ENCODE results near the gene IGSF10. TPM values are rescaled to one million over a fixed set of nuclear protein-coding genes. Genes with fewer than 3 reads are reported as not detected.

Gene IGSF10
- total RNA-seq, 3 donors from 2014 or later = 1.0 to 1.6 (median 1.3) TPM

GRCh38 chr3:151459358-151459757 lies 1.5 kb downstream of the IGSF10 start:
- H3K36me3 ChIP-seq (ENCODE audit: low read depth) = no peaks in the 10 kb centered on the region
- no peak for ATAC-seq
- DNase-seq = no peak
- H3K9me3 ChIP-seq = no peaks in the 10 kb centered on the region
- intact Hi-C loops (cut with DNase I, micrococcal nuclease) = no loop called here
- H3K4me3 ChIP-seq = no peak overlapping the region
- H3K4me1 ChIP-seq (ENCODE audit: low read depth) = peaks cover 6% of the 10 kb centered on the region
- TF ChIP-seq, protein P1, sequence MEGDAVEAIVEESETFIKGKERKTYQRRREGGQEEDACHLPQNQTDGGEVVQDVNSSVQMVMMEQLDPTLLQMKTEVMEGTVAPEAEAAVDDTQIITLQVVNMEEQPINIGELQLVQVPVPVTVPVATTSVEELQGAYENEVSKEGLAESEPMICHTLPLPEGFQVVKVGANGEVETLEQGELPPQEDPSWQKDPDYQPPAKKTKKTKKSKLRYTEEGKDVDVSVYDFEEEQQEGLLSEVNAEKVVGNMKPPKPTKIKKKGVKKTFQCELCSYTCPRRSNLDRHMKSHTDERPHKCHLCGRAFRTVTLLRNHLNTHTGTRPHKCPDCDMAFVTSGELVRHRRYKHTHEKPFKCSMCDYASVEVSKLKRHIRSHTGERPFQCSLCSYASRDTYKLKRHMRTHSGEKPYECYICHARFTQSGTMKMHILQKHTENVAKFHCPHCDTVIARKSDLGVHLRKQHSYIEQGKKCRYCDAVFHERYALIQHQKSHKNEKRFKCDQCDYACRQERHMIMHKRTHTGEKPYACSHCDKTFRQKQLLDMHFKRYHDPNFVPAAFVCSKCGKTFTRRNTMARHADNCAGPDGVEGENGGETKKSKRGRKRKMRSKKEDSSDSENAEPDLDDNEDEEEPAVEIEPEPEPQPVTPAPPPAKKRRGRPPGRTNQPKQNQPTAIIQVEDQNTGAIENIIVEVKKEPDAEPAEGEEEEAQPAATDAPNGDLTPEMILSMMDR (IDR thresholded peaks at IDR 0.05) = no peak

- Histone ChIP-seq H3K4me1 (ENCODE audit: low read depth) (peaks cover 6% of the 10 kb centered on the region), H3K36me3 (ENCODE audit: low read depth) (no peaks in the 10 kb centered on the region), H3K4me3 (no peak overlapping the region), H3K9me3 (no peaks in the 10 kb centered on the region)
- peak; percentile 71 for ATAC-seq
- intact Hi-C loops (cut with DNase I, micrococcal nuclease) = no loop called here
- no peak for DNase-seq
- TF ChIP-seq, protein P1 (IDR thresholded peaks at IDR 0.05) = no peak
Observed at GRCh38 chr3:151456065-151456464, 4.8 kb downstream of the IGSF10 start.

GRCh38 chr3:151452841-151453240 lies 8.0 kb downstream of the IGSF10 start:
- DNase-seq (peak in 2 of 3 donors; percentile 21 to 37), ATAC-seq (peak; percentile 74)
- intact Hi-C loops (cut with DNase I, micrococcal nuclease) = no loop called here
- Histone ChIP-seq H3K9me3 (no peaks in the 10 kb centered on the region), H3K4me3 (no peak overlapping the region), H3K4me1 (ENCODE audit: low read depth) (peaks cover 6% of the 10 kb centered on the region), H3K36me3 (ENCODE audit: low read depth) (no peaks in the 10 kb centered on the region)
- TF ChIP-seq, protein P1 (IDR thresholded peaks at IDR 0.05) = no peak

DNA sequence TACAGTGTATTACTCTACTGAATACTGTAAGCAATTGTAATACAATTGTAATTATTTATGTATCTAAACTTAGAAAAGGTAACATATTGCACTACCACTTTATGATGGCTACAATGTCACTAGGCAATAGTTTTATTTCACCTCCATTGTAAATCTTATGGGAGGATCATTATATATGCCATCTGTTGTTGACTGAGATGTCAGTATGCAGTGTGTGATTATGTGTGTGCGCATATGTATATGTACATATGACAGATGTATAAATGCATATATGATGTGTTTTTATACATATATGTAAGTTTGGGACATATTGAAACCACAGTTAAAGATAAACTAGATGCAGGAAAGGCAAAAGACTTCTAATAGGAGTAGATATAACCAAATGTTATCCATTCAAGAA lies 8.5 kb downstream of the IGSF10 start:
- ATAC-seq (peak; percentile 79), DNase-seq (no peak)
- Histone ChIP-seq H3K36me3 (ENCODE audit: low read depth) (no peaks in the 10 kb centered on the region), H3K4me3 (no peak overlapping the region), H3K9me3 (no peaks in the 10 kb centered on the region), H3K4me1 (ENCODE audit: low read depth) (peaks cover 6% of the 10 kb centered on the region)
- TF ChIP-seq, protein P1 (IDR thresholded peaks at IDR 0.05) = no peak
- intact Hi-C loops (cut with DNase I, micrococcal nuclease) = no loop called here

- DNase-seq (no peak), ATAC-seq (no peak)
- H3K36me3 ChIP-seq (ENCODE audit: low read depth) = no peaks in the 10 kb centered on the region
- TF ChIP-seq, protein P1 (IDR thresholded peaks at IDR 0.05) = no peak
- no peaks in the 10 kb centered on the region for H3K9me3 ChIP-seq
- H3K4me3 ChIP-seq = no peak overlapping the region
- intact Hi-C loops (cut with DNase I, micrococcal nuclease) = no loop called here
- no peaks in the 10 kb centered on the region for H3K4me1 ChIP-seq (ENCODE audit: low read depth)
Observed at GRCh38 chr3:151446002-151446340, 14.9 kb downstream of the IGSF10 start.

Measured in mucosa of descending colon (tissue), 3 donors.